Ishikawa (cell line): ENCODE data around the gene NRXN3.

ENCODE experiments used
- CEBPB ChIP-seq: IDR thresholded peaks from 2 replicates; pipeline ENCODE4 v1.6.1; 2012
- CREB1 ChIP-seq: IDR thresholded peaks from 2 replicates; pipeline ENCODE4 v1.6.1; 2012; ENCODE audit warnings: low read depth
- EP300 ChIP-seq: IDR thresholded peaks from 2 replicates; pipeline ENCODE4 v1.6.1; 2012; ENCODE audit warnings: borderline replicate concordance
- FOXM1 ChIP-seq: IDR thresholded peaks from 2 replicates; pipeline ENCODE4 v1.6.1; 2012; ENCODE audit warnings: low read depth, borderline replicate concordance
- MAX ChIP-seq: IDR thresholded peaks from 2 replicates; pipeline ENCODE4 v1.6.1; 2012
- NFIC ChIP-seq: IDR thresholded peaks from 2 replicates; pipeline ENCODE4 v1.6.1; 2012
- RAD21 ChIP-seq: IDR thresholded peaks from 2 replicates; pipeline ENCODE4 v1.6.1; 2012; ENCODE audit warnings: low read depth
- REST ChIP-seq: IDR thresholded peaks from 2 replicates; pipeline ENCODE4 v1.6.1; 2012; ENCODE audit warnings: low read depth, mild to moderate bottlenecking
- TAF1 ChIP-seq: IDR thresholded peaks from 2 replicates; pipeline ENCODE4 v1.6.1; 2012; ENCODE audit warnings: low read depth, mild to moderate bottlenecking
- TEAD4 ChIP-seq: IDR thresholded peaks from 2 replicates; pipeline ENCODE4 v1.6.1; 2012
- USF1 ChIP-seq: IDR thresholded peaks from 2 replicates; pipeline ENCODE4 v1.6.1; 2012

GRCh38 chr14:79193689-79194477, 1023.7 kb downstream of the NRXN3 start:
- TF ChIP-seq USF1 (no peak), CREB1 (no peak), NFIC (no peak), RAD21 (no peak), MAX (no peak), CEBPB (no peak), REST (no peak), TAF1 (no peak), FOXM1 (no peak), EP300 (no peak), TEAD4 (no peak)
